Measurements from ENCODE around the gene GRIP2. TPM values are rescaled to one million over a fixed set of nuclear protein-coding genes. Genes with fewer than 3 reads are reported as not detected.
A peak's percentile ranks its signal among the peaks of the same experiment; 100 is the strongest.

GRIP2 gene
- total and polyA plus RNA-seq, 2 of the 4 experiments (the other 2 are of a cell fraction): 0.05 TPM; not detected in 1

DNA sequence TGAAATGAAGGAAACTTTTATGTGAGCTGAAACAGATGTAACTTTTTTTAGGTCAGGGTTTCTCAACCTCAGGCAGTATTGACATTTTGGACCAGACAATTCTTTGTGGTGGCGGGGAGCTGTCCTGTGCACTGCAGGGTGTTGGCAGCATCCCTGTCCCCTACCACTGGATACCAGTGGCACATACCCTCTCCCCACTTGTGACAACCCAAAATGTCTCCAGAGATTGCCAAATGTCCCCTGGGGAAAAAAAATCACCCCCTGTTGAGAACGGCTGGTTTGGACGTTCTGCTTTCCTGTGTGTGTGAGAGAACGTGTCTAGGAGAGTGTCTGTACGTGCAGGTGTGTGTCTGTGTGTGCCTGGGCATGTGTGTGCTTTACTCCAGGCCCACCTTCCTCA is 30.7 kb upstream of the GRIP2 start:
- no peaks in the 10 kb centered on the region for H3K9me1 ChIP-seq (ENCODE audit: insufficient read depth, low read length)
- no peak overlapping the region for H3K9ac ChIP-seq (ENCODE audit: low read depth, low read length)
- POLR2A ChIA-PET (ENCODE audit: unreplicated experiment): no interaction called here
- no peak overlapping the region for H3K14ac ChIP-seq (replicated peaks; ENCODE audit: low read depth, low read length)
- H3K9me3 ChIP-seq (ENCODE audit: control insufficient read depth, insufficient read depth, low read length): no peaks in the 10 kb centered on the region
- H3K27ac ChIP-seq (ENCODE audit: insufficient read depth, low read length): no peak overlapping the region
- no peak overlapping the region for H2BK5ac ChIP-seq (ENCODE audit: low read depth, low read length, poor library complexity, severe bottlenecking)
- no peak overlapping the region for H2BK20ac ChIP-seq (ENCODE audit: low read depth, low read length)
- H2AFZ ChIP-seq (replicated peaks; ENCODE audit: low read length, poor library complexity): peak overlapping the region; percentile 29
- H3K27me3 ChIP-seq (ENCODE audit: control insufficient read depth, insufficient read depth, low read length): peaks cover 28% of the 10 kb centered on the region
- no peak overlapping the region for H3K56ac ChIP-seq (ENCODE audit: extremely low read depth, insufficient read depth, low read length)
- no peak for ATAC-seq (ENCODE audit: low read depth)
- no peak overlapping the region for H2AK9ac ChIP-seq (replicated peaks; ENCODE audit: low read depth, low read length, poor library complexity)
- TF ChIP-seq, protein P1, sequence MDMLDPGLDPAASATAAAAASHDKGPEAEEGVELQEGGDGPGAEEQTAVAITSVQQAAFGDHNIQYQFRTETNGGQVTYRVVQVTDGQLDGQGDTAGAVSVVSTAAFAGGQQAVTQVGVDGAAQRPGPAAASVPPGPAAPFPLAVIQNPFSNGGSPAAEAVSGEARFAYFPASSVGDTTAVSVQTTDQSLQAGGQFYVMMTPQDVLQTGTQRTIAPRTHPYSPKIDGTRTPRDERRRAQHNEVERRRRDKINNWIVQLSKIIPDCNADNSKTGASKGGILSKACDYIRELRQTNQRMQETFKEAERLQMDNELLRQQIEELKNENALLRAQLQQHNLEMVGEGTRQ (IDR thresholded peaks at IDR 0.05; ENCODE audit: low read depth, low read length): no peak
- TF ChIP-seq RFX5 (IDR thresholded peaks at IDR 0.05; ENCODE audit: low read depth, low read length) (no peak), CHD1 (IDR thresholded peaks at IDR 0.05; ENCODE audit: low read depth, low read length) (no peak), MAFK (IDR thresholded peaks at IDR 0.05; ENCODE audit: low read depth, low read length) (no peak), CEBPB (IDR thresholded peaks at IDR 0.05; ENCODE audit: low read depth, low read length) (no peak), FOS (IDR thresholded peaks at IDR 0.05; ENCODE audit: low read depth, low read length) (no peak), SMC3 (IDR thresholded peaks at IDR 0.05; ENCODE audit: low read depth, low read length) (no peak), MAZ (IDR thresholded peaks at IDR 0.05; ENCODE audit: borderline replicate concordance, low read depth, low read length) (no peak), POLR2A (IDR thresholded peaks at IDR 0.05; ENCODE audit: low read depth, low read length) (no peak), BHLHE40 (IDR thresholded peaks at IDR 0.05; ENCODE audit: low read depth, low read length) (no peak), MXI1 (IDR thresholded peaks at IDR 0.05; ENCODE audit: borderline replicate concordance, low read depth, low read length) (no peak), RAD21 (IDR thresholded peaks at IDR 0.05; ENCODE audit: low read length) (no peak), RCOR1 (IDR thresholded peaks at IDR 0.05; ENCODE audit: insufficient replicate concordance, low read length) (no peak), NFE2L2 (IDR thresholded peaks at IDR 0.05; ENCODE audit: low read depth, low read length) (no peak)
- TF ChIP-seq, protein P2, sequence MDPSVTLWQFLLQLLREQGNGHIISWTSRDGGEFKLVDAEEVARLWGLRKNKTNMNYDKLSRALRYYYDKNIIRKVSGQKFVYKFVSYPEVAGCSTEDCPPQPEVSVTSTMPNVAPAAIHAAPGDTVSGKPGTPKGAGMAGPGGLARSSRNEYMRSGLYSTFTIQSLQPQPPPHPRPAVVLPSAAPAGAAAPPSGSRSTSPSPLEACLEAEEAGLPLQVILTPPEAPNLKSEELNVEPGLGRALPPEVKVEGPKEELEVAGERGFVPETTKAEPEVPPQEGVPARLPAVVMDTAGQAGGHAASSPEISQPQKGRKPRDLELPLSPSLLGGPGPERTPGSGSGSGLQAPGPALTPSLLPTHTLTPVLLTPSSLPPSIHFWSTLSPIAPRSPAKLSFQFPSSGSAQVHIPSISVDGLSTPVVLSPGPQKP (IDR thresholded peaks at IDR 0.05; ENCODE audit: borderline replicate concordance, low read depth, low read length): no peak
- TF ChIP-seq, protein P3, sequence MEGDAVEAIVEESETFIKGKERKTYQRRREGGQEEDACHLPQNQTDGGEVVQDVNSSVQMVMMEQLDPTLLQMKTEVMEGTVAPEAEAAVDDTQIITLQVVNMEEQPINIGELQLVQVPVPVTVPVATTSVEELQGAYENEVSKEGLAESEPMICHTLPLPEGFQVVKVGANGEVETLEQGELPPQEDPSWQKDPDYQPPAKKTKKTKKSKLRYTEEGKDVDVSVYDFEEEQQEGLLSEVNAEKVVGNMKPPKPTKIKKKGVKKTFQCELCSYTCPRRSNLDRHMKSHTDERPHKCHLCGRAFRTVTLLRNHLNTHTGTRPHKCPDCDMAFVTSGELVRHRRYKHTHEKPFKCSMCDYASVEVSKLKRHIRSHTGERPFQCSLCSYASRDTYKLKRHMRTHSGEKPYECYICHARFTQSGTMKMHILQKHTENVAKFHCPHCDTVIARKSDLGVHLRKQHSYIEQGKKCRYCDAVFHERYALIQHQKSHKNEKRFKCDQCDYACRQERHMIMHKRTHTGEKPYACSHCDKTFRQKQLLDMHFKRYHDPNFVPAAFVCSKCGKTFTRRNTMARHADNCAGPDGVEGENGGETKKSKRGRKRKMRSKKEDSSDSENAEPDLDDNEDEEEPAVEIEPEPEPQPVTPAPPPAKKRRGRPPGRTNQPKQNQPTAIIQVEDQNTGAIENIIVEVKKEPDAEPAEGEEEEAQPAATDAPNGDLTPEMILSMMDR (conservative IDR thresholded peaks at IDR 0.05; ENCODE audit: low read depth, low read length): no peak
- no peak overlapping the region for H3K18ac ChIP-seq (ENCODE audit: low read depth, low read length)
- CTCF ChIA-PET: no interaction called here
- no peak overlapping the region for H4K5ac ChIP-seq (ENCODE audit: low read depth, low read length)
- in situ Hi-C loops (cut with MboI; ENCODE audit: low sequenced_read_pairs): loop anchor here (25.0 kb wide), 1 partner anchor 684 kb away; the partner anchor contains the start of gene WNT7A
- no peaks in the 10 kb centered on the region for H4K20me1 ChIP-seq (ENCODE audit: insufficient read depth, low read length)
- no peak overlapping the region for H4K8ac ChIP-seq (ENCODE audit: low read depth in 2 of 2, low read length in 2 of 2)
- dilution Hi-C loops (cut with HindIII; ENCODE audit: low sequenced_read_pairs, unreplicated experiment): no loop called here
- H2BK15ac ChIP-seq (ENCODE audit: low read depth, low read length): no peak overlapping the region
- H3K79me1 ChIP-seq (ENCODE audit: low read depth in 1 of 2, low read length in 2 of 2): no peaks in the 10 kb centered on the region
- no peaks in the 10 kb centered on the region for H3K36me3 ChIP-seq (ENCODE audit: control insufficient read depth, insufficient read depth, low read length)
- BruUV-seq (replicated peaks): no TSS peak
- no peak overlapping the region for H3K4me2 ChIP-seq (ENCODE audit: low read depth, low read length)
- H3K23ac ChIP-seq (ENCODE audit: low read depth, low read length): no peak overlapping the region
- WGBS, 2 experiments (ENCODE audit: extremely low coverage in 2 of 2, insufficient read length in 1 of 2): 80% methylated on average over 1 of the region's 5 CpGs; no CpG with 5 or more reads in 1 of the 2 experiments
- no peak overlapping the region for H3K4ac ChIP-seq (ENCODE audit: low read depth, low read length)
- intact Hi-C loops (cut with micrococcal nuclease): no loop called here
- no peak for DNase-seq
- H4K91ac ChIP-seq (ENCODE audit: insufficient read depth, low read depth, low read length): no peak overlapping the region
- no peaks in the 10 kb centered on the region for H3K4me1 ChIP-seq (ENCODE audit: control insufficient read depth, insufficient read depth, low read length)
- no peak overlapping the region for H3K4me3 ChIP-seq (ENCODE audit: insufficient read depth, low read depth, low read length)
- no peak overlapping the region for H2AK5ac ChIP-seq (ENCODE audit: low read depth, low read length)
- H2BK120ac ChIP-seq (ENCODE audit: low read depth, low read length): no peak overlapping the region

Data from IMR-90 (cell line).